HFF-Myc (cell line): ENCODE data around the gene SUSD4.
"Not testable (repeated sequence)": the region's sequence is repeated elsewhere in the genome, so short reads cannot be mapped to it uniquely, and the experiment has no call there.

ENCODE experiments used
- DNase-seq: peaks from one replicate; pipeline ENCODE4 v3.0.0-alpha.2; 2011; ENCODE audit warnings: low read depth; ENCODE audit errors: extremely low read depth
- H3K4me3 ChIP-seq: replicated peaks from 2 replicates; pipeline ENCODE4 v1.5.1; 2011; ENCODE audit warnings: low read depth, mild to moderate bottlenecking, control low read depth, low read length
- CTCF ChIP-seq: IDR thresholded peaks from 2 replicates; pipeline ENCODE4 v1.5.1; 2012; ENCODE audit warnings: mild to moderate bottlenecking, low read depth, low read length, control low read depth; ENCODE audit errors: missing control alignments

Gene SUSD4

GRCh38 chr1:223261914-223262313, 102.1 kb downstream of the SUSD4 start:
- H3K4me3 ChIP-seq = no peak overlapping the region
- no peak for TF ChIP-seq CTCF
- no peak for DNase-seq

- no peak for TF ChIP-seq CTCF
- no peak overlapping the region for H3K4me3 ChIP-seq
- DNase-seq = no peak
Measured at GRCh38 chr1:223260712-223261111, 103.3 kb downstream of the SUSD4 start.

- no peak overlapping the region for H3K4me3 ChIP-seq
- no peak for TF ChIP-seq CTCF
- DNase-seq = no peak
Measured at GRCh38 chr1:223259462-223259861, 104.5 kb downstream of the SUSD4 start.

- TF ChIP-seq CTCF = no peak
- no peak overlapping the region for H3K4me3 ChIP-seq
- DNase-seq = no peak
Measured at GRCh38 chr1:223258751-223259198, 105.2 kb downstream of the SUSD4 start.

GRCh38 chr1:223257856-223258550, 106.0 kb downstream of the SUSD4 start:
- no peak overlapping the region for H3K4me3 ChIP-seq
- no peak for TF ChIP-seq CTCF

GRCh38 chr1:223256034-223256433, 107.9 kb downstream of the SUSD4 start:
- DNase-seq = no peak
- TF ChIP-seq CTCF = no peak
- H3K4me3 ChIP-seq = no peak overlapping the region

More at GRCh38 chr1:223257856-223258550, 106.0 kb downstream of the SUSD4 start:
- no peak for DNase-seq

- DNase-seq = no peak
- H3K4me3 ChIP-seq = no peak overlapping the region
- TF ChIP-seq CTCF = no peak
Measured at GRCh38 chr1:223253916-223254315, 110.1 kb downstream of the SUSD4 start.

GRCh38 chr1:223251387-223251786, 112.6 kb downstream of the SUSD4 start:
- H3K4me3 ChIP-seq, DNase-seq: not testable (repeated sequence)
